ENCODE data around the gene SPACA5. TPM values are rescaled to one million over a fixed set of nuclear protein-coding genes. Genes with fewer than 3 reads are reported as not detected.

Gene SPACA5
- total RNA-seq, 1 experiment from 2014 or later: not detected

DNA sequence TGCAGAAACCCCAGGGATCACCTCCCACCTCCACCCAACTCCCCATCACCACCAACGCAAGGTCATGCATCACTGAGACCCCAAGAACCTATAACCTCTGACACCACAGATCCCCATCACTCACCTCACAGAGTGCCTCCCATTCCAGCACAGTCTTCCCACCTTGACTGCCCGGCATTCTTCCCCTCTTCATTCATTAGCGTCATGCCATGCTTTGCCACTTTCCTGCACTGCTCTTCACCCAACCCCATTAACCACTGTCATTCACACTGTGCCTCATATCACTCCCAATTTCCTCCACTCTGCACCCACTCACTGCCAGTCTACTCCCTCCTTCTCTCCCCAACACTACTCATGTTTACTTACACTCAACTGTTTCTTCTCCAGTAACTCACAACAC lies 33.6 kb upstream of the SPACA5 start:
- Mint-ChIP-seq H3K36me3 (ENCODE audit: insufficient read depth, unreplicated experiment) (peaks cover 27% of the 10 kb centered on the region), H3K9me3 (ENCODE audit: unreplicated experiment) (peaks cover 47% of the 10 kb centered on the region), H3K4me1 (ENCODE audit: low read depth, unreplicated experiment) (no peaks in the 10 kb centered on the region), H3K27me3 (ENCODE audit: insufficient read depth, unreplicated experiment) (no peaks in the 10 kb centered on the region), H3K27ac (ENCODE audit: unreplicated experiment) (no peak overlapping the region), H3K4me3 (ENCODE audit: unreplicated experiment) (no peak overlapping the region)
- TF ChIP-seq, protein P1, sequence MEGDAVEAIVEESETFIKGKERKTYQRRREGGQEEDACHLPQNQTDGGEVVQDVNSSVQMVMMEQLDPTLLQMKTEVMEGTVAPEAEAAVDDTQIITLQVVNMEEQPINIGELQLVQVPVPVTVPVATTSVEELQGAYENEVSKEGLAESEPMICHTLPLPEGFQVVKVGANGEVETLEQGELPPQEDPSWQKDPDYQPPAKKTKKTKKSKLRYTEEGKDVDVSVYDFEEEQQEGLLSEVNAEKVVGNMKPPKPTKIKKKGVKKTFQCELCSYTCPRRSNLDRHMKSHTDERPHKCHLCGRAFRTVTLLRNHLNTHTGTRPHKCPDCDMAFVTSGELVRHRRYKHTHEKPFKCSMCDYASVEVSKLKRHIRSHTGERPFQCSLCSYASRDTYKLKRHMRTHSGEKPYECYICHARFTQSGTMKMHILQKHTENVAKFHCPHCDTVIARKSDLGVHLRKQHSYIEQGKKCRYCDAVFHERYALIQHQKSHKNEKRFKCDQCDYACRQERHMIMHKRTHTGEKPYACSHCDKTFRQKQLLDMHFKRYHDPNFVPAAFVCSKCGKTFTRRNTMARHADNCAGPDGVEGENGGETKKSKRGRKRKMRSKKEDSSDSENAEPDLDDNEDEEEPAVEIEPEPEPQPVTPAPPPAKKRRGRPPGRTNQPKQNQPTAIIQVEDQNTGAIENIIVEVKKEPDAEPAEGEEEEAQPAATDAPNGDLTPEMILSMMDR (IDR thresholded peaks at IDR 0.05; ENCODE audit: insufficient read depth in 1 of 2, low read depth in 1 of 2, low read length in 1 of 2, severe bottlenecking in 1 of 2, unreplicated experiment in 1 of 2): no peak
- intact Hi-C loops (cut with micrococcal nuclease; ENCODE audit: unreplicated experiment): no loop called here
- Histone ChIP-seq H3K36me3 (ENCODE audit: control insufficient read depth, insufficient read depth, low read length) (no peaks in the 10 kb centered on the region), H3K9me3 (no peaks in the 10 kb centered on the region), H3K27me3 (replicated peaks; ENCODE audit: control insufficient read depth, insufficient read depth, low read length) (no peaks in the 10 kb centered on the region), H3K4me3 (ENCODE audit: low read depth, low read length) (no peak overlapping the region), H3K4me1 (no peaks in the 10 kb centered on the region)
- ChIA-PET POLR2A (no interaction called here), CTCF (no interaction called here)
- BruUV-seq (replicated peaks): no TSS peak
- DNase-seq: no peak

DNA sequence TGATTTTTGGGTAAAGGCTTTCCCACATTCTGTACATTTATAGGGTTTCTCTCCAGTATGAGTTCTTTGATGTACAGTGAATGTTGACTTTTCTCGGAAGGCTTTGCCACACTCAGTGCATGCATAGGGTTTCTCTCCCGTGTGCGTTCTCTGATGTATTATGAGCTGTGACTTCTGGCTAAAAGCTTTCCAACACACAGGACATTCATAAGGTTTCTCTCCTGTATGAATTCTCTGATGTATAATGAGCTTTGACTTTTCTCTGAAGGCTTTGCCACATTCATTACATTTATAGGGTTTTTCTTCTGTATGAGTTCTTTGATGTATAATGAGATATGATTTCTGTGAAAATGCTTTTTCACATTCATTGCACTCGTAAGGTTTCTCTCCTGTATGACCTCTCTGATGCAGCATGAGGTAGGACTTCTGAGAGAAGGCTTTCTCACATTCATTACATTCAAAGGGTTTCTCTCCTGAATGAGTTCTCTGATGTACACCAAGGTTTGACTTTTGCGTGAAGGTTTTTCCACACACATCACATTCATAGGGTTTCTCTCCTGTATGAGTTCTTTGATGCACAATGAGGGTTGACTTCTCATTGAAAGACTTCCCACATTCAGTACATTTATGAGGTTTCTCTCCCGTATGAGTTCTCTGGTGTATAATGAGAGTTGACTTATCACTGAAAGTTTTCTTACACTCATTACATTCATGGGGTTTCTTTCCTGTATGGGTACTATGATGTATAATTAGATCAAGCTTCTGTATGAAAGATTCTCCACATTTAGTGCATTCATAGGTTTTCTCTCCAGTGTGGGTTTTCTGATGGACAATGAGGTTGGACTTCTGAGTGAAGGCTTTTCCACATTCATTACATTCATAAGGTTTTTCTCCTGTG lies 30.3 kb upstream of the SPACA5 start:
- no peaks in the 10 kb centered on the region for H3K9me3 ChIP-seq
- Mint-ChIP-seq H3K27me3 (ENCODE audit: insufficient read depth, unreplicated experiment) (no peaks in the 10 kb centered on the region), H3K36me3 (ENCODE audit: insufficient read depth, unreplicated experiment) (peaks cover 39% of the 10 kb centered on the region), H3K27ac (ENCODE audit: unreplicated experiment) (no peak overlapping the region), H3K4me3 (ENCODE audit: unreplicated experiment) (no peak overlapping the region), H3K4me1 (ENCODE audit: low read depth, unreplicated experiment) (no peaks in the 10 kb centered on the region), H3K9me3 (ENCODE audit: unreplicated experiment) (peaks cover 45% of the 10 kb centered on the region)
- intact Hi-C loops (cut with micrococcal nuclease; ENCODE audit: unreplicated experiment): no loop called here
- BruUV-seq (replicated peaks): no TSS peak
- no peak for DNase-seq
- ChIA-PET POLR2A (no interaction called here), CTCF (no interaction called here)
- H3K4me3 ChIP-seq (ENCODE audit: low read depth, low read length): no peak overlapping the region
- no peaks in the 10 kb centered on the region for H3K4me1 ChIP-seq
- H3K27me3 ChIP-seq (replicated peaks; ENCODE audit: control insufficient read depth, insufficient read depth, low read length): no peaks in the 10 kb centered on the region
- TF ChIP-seq, protein P1 (IDR thresholded peaks at IDR 0.05; ENCODE audit: insufficient read depth in 1 of 2, low read depth in 1 of 2, low read length in 1 of 2, severe bottlenecking in 1 of 2, unreplicated experiment in 1 of 2): no peak
- H3K36me3 ChIP-seq (ENCODE audit: control insufficient read depth, insufficient read depth, low read length): 0 out of 2 replicates have a peak, but pooled peaks cover 2% of the 10 kb centered on the region

DNA sequence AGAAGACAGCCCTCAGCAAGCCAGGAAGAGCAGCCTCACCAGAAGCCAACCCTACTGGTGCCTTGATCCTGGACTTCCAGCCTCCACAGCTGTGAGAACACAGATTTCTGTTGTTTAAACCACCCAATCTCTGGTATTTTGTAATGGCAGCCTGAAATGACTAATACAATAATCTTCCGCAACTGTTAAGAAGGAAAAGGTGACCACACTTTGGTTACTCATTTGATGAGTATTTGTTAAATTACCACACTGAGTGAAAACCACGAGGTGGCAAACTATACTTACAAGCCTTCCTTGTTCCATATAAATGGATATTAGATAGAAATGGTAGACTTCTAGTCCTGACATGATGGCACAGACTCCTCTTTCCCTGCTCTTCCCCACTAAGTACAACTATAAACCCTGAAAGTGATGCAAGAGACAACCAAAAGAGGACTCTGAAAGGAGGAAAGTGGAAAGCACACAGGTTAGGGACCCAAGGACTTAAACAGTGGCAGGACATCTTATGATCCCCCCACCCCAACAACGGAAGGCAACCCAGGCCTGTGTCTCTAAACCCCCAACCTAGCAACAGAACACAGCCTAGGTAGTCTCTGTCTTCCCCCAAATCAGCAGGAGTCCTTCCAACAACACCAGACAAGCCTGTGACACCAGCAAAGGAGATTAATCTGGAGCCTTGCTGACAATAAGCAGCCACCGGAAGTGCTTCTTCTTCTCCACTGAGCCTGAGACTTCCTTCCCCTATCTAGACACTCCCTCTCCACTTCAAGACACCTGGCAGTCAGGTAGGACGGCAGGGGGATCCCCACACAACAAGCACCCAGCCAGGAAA lies 15.3 kb upstream of the SPACA5 start:
- no peaks in the 10 kb centered on the region for H3K9me3 ChIP-seq
- ChIA-PET POLR2A (no interaction called here), CTCF (no interaction called here)
- H3K36me3 ChIP-seq (ENCODE audit: control insufficient read depth, insufficient read depth, low read length): no peaks in the 10 kb centered on the region
- Mint-ChIP-seq H3K36me3 (ENCODE audit: insufficient read depth, unreplicated experiment) (no peaks in the 10 kb centered on the region), H3K27ac (ENCODE audit: unreplicated experiment) (no peak overlapping the region), H3K4me1 (ENCODE audit: low read depth, unreplicated experiment) (no peaks in the 10 kb centered on the region), H3K4me3 (ENCODE audit: unreplicated experiment) (no peak overlapping the region), H3K27me3 (ENCODE audit: insufficient read depth, unreplicated experiment) (no peaks in the 10 kb centered on the region), H3K9me3 (ENCODE audit: unreplicated experiment) (no peaks in the 10 kb centered on the region)
- TF ChIP-seq, protein P1 (IDR thresholded peaks at IDR 0.05; ENCODE audit: insufficient read depth in 1 of 2, low read depth in 1 of 2, low read length in 1 of 2, severe bottlenecking in 1 of 2, unreplicated experiment in 1 of 2): no peak
- H3K27me3 ChIP-seq (replicated peaks; ENCODE audit: control insufficient read depth, insufficient read depth, low read length): no peaks in the 10 kb centered on the region
- no peaks in the 10 kb centered on the region for H3K4me1 ChIP-seq
- intact Hi-C loops (cut with micrococcal nuclease; ENCODE audit: unreplicated experiment): no loop called here
- no peak for DNase-seq
- H3K4me3 ChIP-seq (ENCODE audit: low read depth, low read length): no peak overlapping the region
- no TSS peak for BruUV-seq (replicated peaks)
